Activated naive CD4-positive, alpha-beta T cell treated with anti-CD3 and anti-CD28 coated beads for 36 hours (primary cell): ENCODE data around the gene IPPK. TPM values are rescaled to one million over a fixed set of nuclear protein-coding genes. Genes with fewer than 3 reads are reported as not detected.

Experiments used
- CTCF ChIA-PET: fragments of 350-600 bp; sonication (Branson Sonifier 250); formaldehyde crosslinking; loops from one replicate; lab custom pipeline; 2021; ENCODE audit warnings: antibody characterized with exemption; lab: Charles Lee
- DNase-seq: peaks from one replicate; pipeline ENCODE4 v3.0.0-alpha.2; 2020
- H3K27ac Mint-ChIP-seq: one replicate; pipeline ENCODE4 v1.8.0; 2021; ENCODE audit warnings: mild to moderate bottlenecking, mixed read lengths
- H3K27me3 Mint-ChIP-seq: one replicate; pipeline ENCODE4 v1.8.0; 2021; ENCODE audit warnings: low read depth, mixed read lengths
- H3K36me3 Mint-ChIP-seq: one replicate; pipeline ENCODE4 v1.8.0; 2021; ENCODE audit warnings: low read depth, mixed read lengths
- H3K4me1 Mint-ChIP-seq: one replicate; pipeline ENCODE4 v1.8.0; 2021; ENCODE audit warnings: low read depth, mixed read lengths
- H3K4me3 Mint-ChIP-seq: one replicate; pipeline ENCODE4 v1.8.0; 2021; ENCODE audit warnings: mild to moderate bottlenecking, moderate library complexity, mixed read lengths
- H3K9me3 Mint-ChIP-seq: one replicate; pipeline ENCODE4 v1.8.0; 2021; ENCODE audit warnings: mixed read lengths
- intact Hi-C: fragments of 100-400 bp; cut with micrococcal nuclease; formaldehyde crosslinking; loops from one replicate; pipeline ENCODE4 v1.15.1; 2023
- total RNA-seq, 2 experiments: library from RNA; stranded (reverse); gene quantifications; one replicate each; pipeline ENCODE4 v1.2.3, GENCODE V29; 2021

Gene IPPK
- total RNA-seq, 2 experiments from 2014 or later: 7.6 to 8.2 TPM

DNA sequence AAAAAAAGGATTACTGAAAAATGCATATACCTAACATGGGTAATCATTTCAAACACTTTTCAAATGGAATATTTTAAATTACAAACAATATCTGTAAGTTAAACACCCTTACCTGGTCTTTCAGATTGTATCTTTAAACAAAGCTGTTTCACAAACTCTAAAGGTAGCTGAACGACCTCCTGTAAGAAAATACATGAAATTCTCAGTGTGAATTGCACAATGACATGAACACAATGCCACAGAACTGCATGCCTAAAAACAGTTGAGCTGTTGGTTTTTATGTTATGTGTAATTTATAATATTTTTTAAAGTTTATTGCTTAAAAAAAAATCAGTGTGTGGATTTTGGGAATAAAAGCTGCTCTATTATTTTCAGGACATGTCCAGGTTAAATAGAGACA is 17.5 kb downstream of the IPPK start:
- intact Hi-C loops: no loop called here
- Mint-ChIP-seq H3K36me3 (peaks cover 39% of the 10 kb centered on the region), H3K9me3 (no peaks in the 10 kb centered on the region), H3K27ac (no peak overlapping the region), H3K4me3 (no peak overlapping the region), H3K4me1 (no peaks in the 10 kb centered on the region), H3K27me3 (no peaks in the 10 kb centered on the region)
- no peak for DNase-seq
- CTCF ChIA-PET: interaction anchor here (0.6 to 0.7 kb wide), 2 partner anchors 13 to 116 kb away, joined by 4 to 5 read pairs; no protein-coding TSS in a partner anchor

DNA sequence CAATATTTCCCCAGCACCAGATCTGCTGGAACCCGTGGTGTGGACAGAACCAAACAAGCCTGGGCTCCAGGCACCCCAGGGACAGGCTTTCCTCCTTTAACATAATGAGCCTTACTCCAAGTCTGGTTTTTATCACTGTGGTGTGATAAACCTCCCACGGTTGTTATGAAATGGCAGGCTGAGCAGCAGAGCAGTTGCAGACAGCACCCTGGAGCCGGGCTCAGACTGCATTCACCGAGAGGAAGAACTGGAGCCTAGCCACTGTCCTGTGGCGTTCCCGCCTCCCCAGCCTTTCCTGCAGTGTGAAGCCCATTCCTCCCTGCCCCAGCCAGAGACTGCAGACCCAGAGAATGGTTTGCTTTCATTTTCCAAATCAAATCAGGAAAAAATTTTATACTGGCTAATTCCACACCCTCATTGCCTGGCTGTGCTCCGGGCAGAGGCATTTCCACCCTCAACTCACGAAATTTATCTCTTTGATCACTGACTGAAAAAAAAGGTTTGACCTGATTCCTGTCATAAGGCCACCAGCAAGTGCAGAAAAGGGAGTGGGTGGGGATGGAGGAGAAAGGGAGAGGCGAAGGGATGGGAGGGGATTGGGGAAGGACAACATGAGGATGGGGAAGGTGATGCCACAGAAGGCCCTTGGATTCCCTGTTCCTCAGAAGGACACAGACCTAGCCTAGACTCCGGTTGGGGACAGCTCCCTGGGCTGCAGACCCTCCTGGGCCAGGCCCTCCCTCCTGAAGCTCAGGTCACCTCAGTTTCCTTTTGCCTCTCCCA is 18.9 kb downstream of the IPPK start:
- DNase-seq: no peak
- H3K36me3 Mint-ChIP-seq: peaks cover 45% of the 10 kb centered on the region
- no peak overlapping the region for H3K4me3 Mint-ChIP-seq
- H3K27ac Mint-ChIP-seq: no peak overlapping the region
- H3K4me1 Mint-ChIP-seq: peaks cover 4% of the 10 kb centered on the region
- intact Hi-C loops: no loop called here
- CTCF ChIA-PET: no interaction called here
- H3K9me3 Mint-ChIP-seq: peaks cover 4% of the 10 kb centered on the region
- H3K27me3 Mint-ChIP-seq: no peaks in the 10 kb centered on the region

- peaks cover 11% of the 10 kb centered on the region for H3K9me3 Mint-ChIP-seq
- no peak for DNase-seq
- peaks cover 4% of the 10 kb centered on the region for H3K4me1 Mint-ChIP-seq
- intact Hi-C loops: no loop called here
- CTCF ChIA-PET: interaction anchor here (0.7 kb wide), 1 partner anchor 9 kb away, joined by 3 read pairs; no protein-coding TSS in a partner anchor
- no peak overlapping the region for H3K27ac Mint-ChIP-seq
- H3K36me3 Mint-ChIP-seq: peaks cover 51% of the 10 kb centered on the region
- no peak overlapping the region for H3K4me3 Mint-ChIP-seq
- H3K27me3 Mint-ChIP-seq: no peaks in the 10 kb centered on the region
Observed at GRCh38 chr9:92650296-92650695, 19.6 kb downstream of the IPPK start.

DNA sequence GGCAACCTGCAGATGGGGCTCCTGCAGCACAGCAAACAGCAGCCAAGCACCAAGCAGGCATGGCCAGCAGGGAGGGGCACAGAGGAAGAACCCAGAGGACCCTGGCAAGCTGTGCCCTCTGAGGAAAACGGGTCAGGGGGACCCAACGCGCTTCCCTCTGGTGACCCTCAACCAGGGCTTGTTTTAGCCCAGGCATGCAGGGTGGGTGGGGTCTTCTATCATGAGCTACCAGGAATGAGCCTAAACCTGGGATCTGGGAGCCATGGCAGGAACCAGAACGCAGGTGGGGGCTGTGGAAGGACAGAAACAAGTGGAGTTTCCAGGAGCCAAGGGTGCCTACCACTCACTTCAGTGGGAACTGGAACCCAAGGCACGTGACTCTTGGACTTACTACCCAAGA is 20.9 kb downstream of the IPPK start:
- no peak for DNase-seq
- intact Hi-C loops: no loop called here
- Mint-ChIP-seq H3K4me1 (peaks cover 4% of the 10 kb centered on the region), H3K36me3 (peaks cover 56% of the 10 kb centered on the region), H3K27me3 (no peaks in the 10 kb centered on the region), H3K27ac (no peak overlapping the region), H3K4me3 (no peak overlapping the region), H3K9me3 (peaks cover 13% of the 10 kb centered on the region)
- CTCF ChIA-PET: no interaction called here

DNA sequence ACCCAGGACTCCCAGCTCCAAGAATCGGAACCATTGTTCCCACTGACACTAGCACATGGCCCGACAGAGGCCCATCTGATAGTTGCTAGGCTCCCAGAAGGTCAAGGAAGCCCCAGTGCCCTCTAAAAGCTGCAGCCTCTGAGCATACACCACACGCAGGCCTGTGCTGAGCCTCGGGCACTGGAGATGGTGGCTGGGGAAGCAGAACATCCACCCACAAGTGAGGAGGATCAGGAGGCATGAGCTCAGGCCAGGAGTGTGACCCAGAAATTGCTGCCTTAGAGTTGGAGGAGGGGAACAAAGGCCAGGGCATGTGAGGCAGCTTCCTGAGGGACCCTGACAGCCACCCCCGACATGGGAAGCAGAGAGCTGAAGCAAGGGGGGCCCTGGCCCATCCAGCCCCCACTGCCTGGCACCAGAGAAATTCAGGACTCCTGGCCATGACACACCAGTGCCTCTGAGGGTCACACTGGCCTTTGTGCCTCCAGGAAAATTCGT is 21.4 kb downstream of the IPPK start:
- CTCF ChIA-PET: no interaction called here
- H3K4me1 Mint-ChIP-seq: peaks cover 4% of the 10 kb centered on the region
- peaks cover 13% of the 10 kb centered on the region for H3K9me3 Mint-ChIP-seq
- H3K27ac Mint-ChIP-seq: no peak overlapping the region
- peaks cover 55% of the 10 kb centered on the region for H3K36me3 Mint-ChIP-seq
- DNase-seq: no peak
- intact Hi-C loops: no loop called here
- no peak overlapping the region for H3K4me3 Mint-ChIP-seq
- no peaks in the 10 kb centered on the region for H3K27me3 Mint-ChIP-seq

GRCh38 chr9:92647671-92648473 is 22.1 kb downstream of the IPPK start:
- CTCF ChIA-PET: no interaction called here
- peaks cover 4% of the 10 kb centered on the region for H3K4me1 Mint-ChIP-seq
- peaks cover 54% of the 10 kb centered on the region for H3K36me3 Mint-ChIP-seq
- intact Hi-C loops: no loop called here
- H3K27me3 Mint-ChIP-seq: no peaks in the 10 kb centered on the region
- H3K9me3 Mint-ChIP-seq: peaks cover 13% of the 10 kb centered on the region
- no peak for DNase-seq
- no peak overlapping the region for H3K27ac Mint-ChIP-seq
- H3K4me3 Mint-ChIP-seq: no peak overlapping the region

DNA sequence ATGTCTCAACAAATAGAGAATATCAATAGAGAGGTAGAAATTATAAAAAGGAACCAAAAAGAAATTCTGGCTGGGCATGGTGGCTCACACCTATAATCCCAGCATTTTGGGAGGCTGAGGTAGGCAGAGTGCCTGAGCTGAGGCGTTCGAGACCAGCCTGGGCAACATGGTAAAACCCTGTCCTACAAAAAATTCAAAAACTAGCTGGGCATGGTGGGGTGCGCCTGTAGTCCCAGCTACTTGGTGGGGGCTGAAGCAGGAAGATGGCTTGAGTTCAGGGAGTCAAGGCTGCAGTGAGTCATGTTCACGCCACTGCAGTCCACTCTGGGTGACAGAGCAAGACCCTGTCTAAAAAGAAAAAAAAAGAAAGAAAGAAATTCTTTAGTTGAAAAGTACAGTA is 24.9 kb downstream of the IPPK start:
- CTCF ChIA-PET: no interaction called here
- Mint-ChIP-seq H3K27me3 (no peaks in the 10 kb centered on the region), H3K36me3 (peaks cover 47% of the 10 kb centered on the region), H3K9me3 (peaks cover 13% of the 10 kb centered on the region), H3K4me3 (no peak overlapping the region), H3K27ac (no peak overlapping the region), H3K4me1 (peaks cover 4% of the 10 kb centered on the region)
- no peak for DNase-seq
- intact Hi-C loops: no loop called here

GRCh38 chr9:92644278-92644677 is 25.7 kb downstream of the IPPK start:
- H3K4me1 Mint-ChIP-seq: peaks cover 4% of the 10 kb centered on the region
- H3K9me3 Mint-ChIP-seq: peaks cover 13% of the 10 kb centered on the region
- H3K4me3 Mint-ChIP-seq: no peak overlapping the region
- no peak for DNase-seq
- H3K27me3 Mint-ChIP-seq: no peaks in the 10 kb centered on the region
- intact Hi-C loops: no loop called here
- H3K36me3 Mint-ChIP-seq: peaks cover 46% of the 10 kb centered on the region
- CTCF ChIA-PET: no interaction called here
- H3K27ac Mint-ChIP-seq: no peak overlapping the region

- Mint-ChIP-seq H3K4me3 (no peak overlapping the region), H3K9me3 (peaks cover 13% of the 10 kb centered on the region), H3K27me3 (no peaks in the 10 kb centered on the region), H3K27ac (no peak overlapping the region), H3K36me3 (peaks cover 30% of the 10 kb centered on the region), H3K4me1 (peaks cover 4% of the 10 kb centered on the region)
- CTCF ChIA-PET: no interaction called here
- DNase-seq: no peak
- intact Hi-C loops: no loop called here
Observed at GRCh38 chr9:92642564-92642963, 27.4 kb downstream of the IPPK start.

GRCh38 chr9:92642041-92642451 is 27.9 kb downstream of the IPPK start:
- intact Hi-C loops: no loop called here
- H3K36me3 Mint-ChIP-seq: peaks cover 24% of the 10 kb centered on the region
- no peak overlapping the region for H3K27ac Mint-ChIP-seq
- H3K4me1 Mint-ChIP-seq: peaks cover 3% of the 10 kb centered on the region
- H3K4me3 Mint-ChIP-seq: no peak overlapping the region
- peaks cover 13% of the 10 kb centered on the region for H3K9me3 Mint-ChIP-seq
- CTCF ChIA-PET: no interaction called here
- no peaks in the 10 kb centered on the region for H3K27me3 Mint-ChIP-seq
- DNase-seq: no peak

DNA sequence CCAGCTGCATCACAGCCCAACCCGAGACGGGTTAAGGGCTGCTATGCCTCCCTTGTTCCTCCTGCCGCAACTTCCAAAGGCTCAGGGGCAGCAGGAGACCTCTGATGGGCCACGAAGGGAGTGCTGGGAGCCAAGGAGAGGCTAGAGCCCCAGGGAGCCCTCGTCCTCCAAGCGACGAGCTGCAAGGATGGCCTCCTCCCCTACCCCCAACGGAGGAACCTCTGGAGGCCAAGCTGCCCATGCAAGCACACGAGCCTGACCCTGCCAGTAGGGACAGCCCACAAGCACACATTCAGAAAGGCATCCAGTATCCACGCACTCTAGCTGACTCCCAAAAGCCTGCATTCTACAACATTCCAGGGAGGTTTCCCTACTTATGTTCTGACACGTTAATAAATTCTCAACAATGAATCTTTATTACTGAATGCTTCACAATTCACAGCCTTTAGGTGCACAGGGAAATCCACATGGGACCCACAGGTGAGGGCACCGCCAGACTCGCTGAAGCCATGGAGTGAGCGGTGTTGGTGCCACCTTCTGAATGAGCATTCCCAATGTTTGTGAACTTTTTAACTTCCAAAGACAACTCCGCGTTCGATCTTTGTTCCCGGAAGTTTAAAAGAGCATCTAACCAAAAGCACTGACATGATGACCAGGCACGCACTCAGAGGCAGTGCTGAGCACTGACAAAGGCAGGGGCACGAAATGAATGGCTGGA is 28.7 kb downstream of the IPPK start:
- H3K27ac Mint-ChIP-seq: no peak overlapping the region
- peaks cover 11% of the 10 kb centered on the region for H3K9me3 Mint-ChIP-seq
- intact Hi-C loops: no loop called here
- CTCF ChIA-PET: no interaction called here
- H3K4me1 Mint-ChIP-seq: no peaks in the 10 kb centered on the region
- H3K4me3 Mint-ChIP-seq: no peak overlapping the region
- peaks cover 19% of the 10 kb centered on the region for H3K36me3 Mint-ChIP-seq
- DNase-seq: no peak
- H3K27me3 Mint-ChIP-seq: no peaks in the 10 kb centered on the region

GRCh38 chr9:92640398-92641091 is 29.4 kb downstream of the IPPK start:
- H3K4me1 Mint-ChIP-seq: no peaks in the 10 kb centered on the region
- intact Hi-C loops: no loop called here
- CTCF ChIA-PET: no interaction called here
- H3K27me3 Mint-ChIP-seq: no peaks in the 10 kb centered on the region
- DNase-seq: no peak
- peaks cover 4% of the 10 kb centered on the region for H3K9me3 Mint-ChIP-seq
- no peak overlapping the region for H3K4me3 Mint-ChIP-seq
- no peak overlapping the region for H3K27ac Mint-ChIP-seq
- peaks cover 12% of the 10 kb centered on the region for H3K36me3 Mint-ChIP-seq
